B cell (primary cell): ENCODE results near the gene ALKBH8. TPM values are rescaled to one million over a fixed set of nuclear protein-coding genes. Genes with fewer than 3 reads are reported as not detected.

Experiments
- ATAC-seq: fragments of 200-7000 bp; cut with Tn5 transposase; one replicate; pipeline ENCODE4 v1.10.0; 2021; ENCODE audit warnings: low read depth, mild to moderate bottlenecking, moderate number of reproducible peaks, moderate library complexity
- CTCF ChIA-PET: fragments of 350-600 bp; sonication (Branson Sonifier 250); formaldehyde crosslinking; loops from one replicate; lab custom pipeline; 2021; ENCODE audit warnings: antibody characterized with exemption, inconsistent platforms; lab: Charles Lee
- POLR2A ChIA-PET: fragments of 350-600 bp; sonication (Branson Sonifier 250); formaldehyde crosslinking; loops from one replicate; lab custom pipeline; 2021; ENCODE audit warnings: antibody characterized with exemption; lab: Charles Lee
- DNase-seq: peaks from one replicate; pipeline ENCODE4 v3.0.0; 2013
- H2AFZ ChIP-seq: 2 replicates; pipeline ENCODE4 v1.6.1; 2012; ENCODE audit warnings: mild to moderate bottlenecking, low read depth, low read length; ENCODE audit not compliant: insufficient read depth, poor library complexity, severe bottlenecking
- H3K27ac ChIP-seq, 2 donors: 1 replicate in 1 of 2; 2 replicates in 1 of 2; pipeline ENCODE4 v1.5.1; 2012 to 2013; ENCODE audit warnings: low read length in 2 of 2, mild to moderate bottlenecking in 2 of 2, moderate library complexity in 1 of 2
- H3K27me3 ChIP-seq, 4 experiments: fragments of 200-600 bp in 1 of 4; sonication (generic) in 1 of 4; replicated peaks in 1 of 4; 1 replicate in 2 of 4; 2 replicates in 2 of 4; pipeline versions ENCODE4 v1.6.1 to v1.7.0; 2013 to 2016; ENCODE audit warnings: low read length in 3 of 4, mild to moderate bottlenecking in 2 of 4, mixed read lengths in 1 of 4, moderate library complexity in 1 of 4; ENCODE audit not compliant: insufficient read depth in 4 of 4, control insufficient read depth in 3 of 4; ENCODE audit errors: control extremely low read depth in 1 of 4
- H3K36me3 ChIP-seq, 2 experiments: replicated peaks in 1 of 2; 1 replicate in 1 of 2; 2 replicates in 1 of 2; pipeline versions ENCODE4 v1.6.1 to v1.7.1; 2013; ENCODE audit warnings: low read length in 1 of 2; ENCODE audit not compliant: insufficient read depth in 2 of 2, control insufficient read depth in 1 of 2; ENCODE audit errors: control extremely low read depth in 1 of 2, extremely low read depth in 1 of 2
- H3K4me1 ChIP-seq, 2 donors: fragments of 200-600 bp in 1 of 2; sonication (generic) in 1 of 2; 1 replicate in 1 of 2; 2 replicates in 1 of 2; pipeline versions ENCODE4 v1.5.1 to v1.6.1; 2013 to 2017; ENCODE audit warnings: low read length in 2 of 2; ENCODE audit not compliant: control insufficient read depth in 2 of 2, insufficient read depth in 2 of 2
- H3K4me2 ChIP-seq: replicated peaks from 2 replicates; pipeline ENCODE3; 2012; ENCODE audit warnings: mild to moderate bottlenecking, low read depth, low read length; ENCODE audit not compliant: poor library complexity, severe bottlenecking
- H3K4me3 ChIP-seq, 5 experiments: fragments of 200-600 bp in 1 of 5; sonication (generic) in 1 of 5; 1 replicate in 3 of 5; 2 replicates in 2 of 5; pipeline versions ENCODE4 v1.5.1 to v1.7.0; 2011 to 2016; ENCODE audit warnings: low read length in 4 of 5, mild to moderate bottlenecking in 4 of 5, low read depth in 2 of 5, control low read depth in 1 of 5, moderate library complexity in 1 of 5; ENCODE audit not compliant: insufficient read depth in 1 of 5; ENCODE audit errors: control extremely low read depth in 1 of 5, extremely low read depth in 1 of 5
- H3K79me2 ChIP-seq: fragments of 200-600 bp; sonication (generic); one replicate; pipeline ENCODE4 v1.6.0; 2016; ENCODE audit warnings: low read length; ENCODE audit not compliant: control insufficient read depth, insufficient read depth
- H3K9ac ChIP-seq: fragments of 200-600 bp; sonication (generic); 2 replicates; pipeline ENCODE4 v1.6.1; 2017; ENCODE audit warnings: mild to moderate bottlenecking, low read length, moderate library complexity
- H3K9me3 ChIP-seq, 3 donors: one replicate each; pipeline versions ENCODE4 v1.6.1 to v1.7.1; 2013; ENCODE audit warnings: low read length in 2 of 3; ENCODE audit not compliant: control insufficient read depth in 2 of 3, insufficient read depth in 1 of 3; ENCODE audit errors: control extremely low read depth in 1 of 3
- H4K20me1 ChIP-seq: 2 replicates; pipeline ENCODE4 v1.6.0; 2012; ENCODE audit warnings: mild to moderate bottlenecking, low read length; ENCODE audit not compliant: insufficient read depth, control insufficient read depth, poor library complexity, severe bottlenecking
- H3K27ac Mint-ChIP-seq: one replicate; pipeline ENCODE4 v1.8.0; 2021; ENCODE audit warnings: mixed read lengths
- H3K27me3 Mint-ChIP-seq: one replicate; pipeline ENCODE4 v1.8.0; 2021; ENCODE audit warnings: mixed read lengths
- H3K4me1 Mint-ChIP-seq: one replicate; pipeline ENCODE4 v1.8.0; 2021; ENCODE audit warnings: mixed read lengths
- H3K4me3 Mint-ChIP-seq: one replicate; pipeline ENCODE4 v1.8.0; 2021; ENCODE audit warnings: mixed read lengths
- H3K9me3 Mint-ChIP-seq: one replicate; pipeline ENCODE4 v1.8.0; 2022; ENCODE audit warnings: mixed read lengths; ENCODE audit not compliant: insufficient read depth
- CTCF ChIP-seq: fragments of 200-600 bp; IDR thresholded peaks from one replicate; pipeline ENCODE4 v1.8.0; 2022; ENCODE audit warnings: antibody characterized with exemption, mild to moderate bottlenecking
- EZH2 ChIP-seq: IDR thresholded peaks from 2 replicates; pipeline ENCODE4 v1.6.1; 2012; ENCODE audit warnings: borderline replicate concordance, low read depth, mild to moderate bottlenecking, moderate library complexity, low read length; ENCODE audit not compliant: insufficient read depth, poor library complexity, severe bottlenecking
- WGBS: methylation state at CpG from one replicate; pipeline ENCODE4 v1.1.5; 2013; ENCODE audit warnings: missing lambda C conversion rate; ENCODE audit not compliant: insufficient coverage; 5-methylcytosine and 5-hydroxymethylcytosine counted together
- intact Hi-C: fragments of 100-400 bp; cut with micrococcal nuclease; formaldehyde crosslinking; loops from one replicate; pipeline ENCODE4 v1.10.0; 2022
- polyA plus RNA-seq: library from polyadenylated mRNA; depleted of rRNA; stranded (reverse); fragments of >200 nt; gene quantifications from 2 replicates; pipeline ENCODE4 v1.2.3, GENCODE V29; 2012
- total RNA-seq, 2 donors: library from RNA; stranded (reverse); fragments of 120-200 nt in 1 of 2; gene quantifications; 1 replicate in 1 of 2; 2 replicates in 1 of 2; pipeline versions ENCODE4 v1.2.3 to v1.2.4, GENCODE V29; 2013 to 2022

The ALKBH8 gene
- total and polyA plus RNA-seq, 2 donors (not counting 1 experiment from before 2014, with no cell fraction given): 4.0 to 13.3 TPM

GRCh38 chr11:107472966-107473365 is 92.6 kb downstream of the ALKBH8 start:
- peaks cover 76% of the 10 kb centered on the region for H3K27me3 Mint-ChIP-seq
- Histone ChIP-seq H3K4me1 (no peaks in the 10 kb centered on the region), H3K79me2 (no peaks in the 10 kb centered on the region), H2AFZ (no peak overlapping the region), H3K4me2 (no peak overlapping the region), H3K36me3 (no peaks in the 10 kb centered on the region), H4K20me1 (no peaks in the 10 kb centered on the region), H3K9ac (no peak overlapping the region), H3K4me3 (no peak overlapping the region), H3K9me3 (no peaks in the 10 kb centered on the region), H3K27ac (no peak overlapping the region), H3K27me3 (peaks cover 0 to 26% (median 7%) of the 10 kb centered on the region in 4 experiments)
- CTCF ChIA-PET: no interaction called here
- DNase-seq: no peak
- intact Hi-C loops: no loop called here
- H3K9me3 Mint-ChIP-seq: no peaks in the 10 kb centered on the region
- no CpG with 5 or more reads among the region's 1 CpG for whole genome bisulfite sequencing
- no peak for ATAC-seq
- POLR2A ChIA-PET: no interaction called here
- no peak overlapping the region for H3K4me3 Mint-ChIP-seq
- TF ChIP-seq EZH2 (no peak), CTCF (no peak)
- no peak overlapping the region for H3K27ac Mint-ChIP-seq
- H3K4me1 Mint-ChIP-seq: no peaks in the 10 kb centered on the region

GRCh38 chr11:107468596-107468995 is 96.9 kb downstream of the ALKBH8 start:
- Histone ChIP-seq H3K36me3 (no peaks in the 10 kb centered on the region), H3K9me3 (peaks cover 0 to 1% (median 0%) of the 10 kb centered on the region in 3 donors), H3K9ac (no peak overlapping the region), H3K27ac (no peak overlapping the region), H3K4me3 (no peak overlapping the region), H3K4me1 (no peaks in the 10 kb centered on the region), H4K20me1 (no peaks in the 10 kb centered on the region), H3K79me2 (no peaks in the 10 kb centered on the region), H2AFZ (no peak overlapping the region), H3K4me2 (no peak overlapping the region), H3K27me3 (peaks cover 0 to 23% (median 6%) of the 10 kb centered on the region in 4 experiments)
- H3K4me3 Mint-ChIP-seq: no peak overlapping the region
- H3K27me3 Mint-ChIP-seq: peaks cover 63% of the 10 kb centered on the region
- no peak for DNase-seq
- intact Hi-C loops: no loop called here
- H3K4me1 Mint-ChIP-seq: no peaks in the 10 kb centered on the region
- H3K27ac Mint-ChIP-seq: no peak overlapping the region
- WGBS: 44% methylated on average over 2 of the region's 3 CpGs
- CTCF ChIA-PET: no interaction called here
- no peak for TF ChIP-seq EZH2
- TF ChIP-seq CTCF: no peak
- POLR2A ChIA-PET: no interaction called here
- ATAC-seq: no peak
- H3K9me3 Mint-ChIP-seq: peaks cover 6% of the 10 kb centered on the region
